Endothelial cell of umbilical vein (primary cell): ENCODE data around the gene RTL3. TPM values are rescaled to one million over a fixed set of nuclear protein-coding genes. Genes with fewer than 3 reads are reported as not detected.

Experiments used
- BruUV-seq: library from RNA; stranded (reverse); fragments of 400-500 nt; replicated peaks from 2 replicates; lab custom pipeline; 2021; lab: Mats Ljungman, UMichigan
- CTCF ChIA-PET: fragments of 300-600, 350-600 bp; sonication (Branson Sonifier 250); formaldehyde crosslinking; loops from one replicate; lab custom pipeline; 2021; ENCODE audit warnings: antibody characterized with exemption, inconsistent platforms; lab: Charles Lee
- POLR2A ChIA-PET: fragments of 300-600, 350-600 bp; sonication (Branson Sonifier 250); formaldehyde crosslinking; loops from one replicate; lab custom pipeline; 2021; ENCODE audit warnings: antibody characterized with exemption, inconsistent platforms; lab: Charles Lee
- DNase-seq: peaks from one replicate; pipeline ENCODE4 v3.0.0-alpha.2; 2011; ENCODE audit warnings: low read depth, low spot score
- FAIRE-seq: peaks from 2 replicates; lab custom pipeline; 2011; peaks lifted over from hg19 to GRCh38; lab: Jason Lieb, UNC
- H2AFZ ChIP-seq: 2 replicates; pipeline ENCODE4 v1.6.0; 2012; ENCODE audit warnings: low read depth, low read length, control low read depth, inconsistent platforms
- H3K27ac ChIP-seq: 2 replicates; pipeline ENCODE4 v1.5.1; 2011; ENCODE audit warnings: low read depth, mild to moderate bottlenecking, control low read depth, low read length, moderate library complexity; ENCODE audit not compliant: insufficient read depth
- H3K27me3 ChIP-seq, 2 experiments: 2 replicates each; pipeline versions ENCODE4 v1.6.0 to v1.6.1; 2011; ENCODE audit warnings: low read length in 2 of 2, mixed read lengths in 1 of 2; ENCODE audit not compliant: control insufficient read depth in 2 of 2, insufficient read depth in 2 of 2
- H3K36me3 ChIP-seq, 2 experiments: 2 replicates in 1 of 2; 3 replicates in 1 of 2; pipeline ENCODE4 v1.5.1; 2011; ENCODE audit warnings: low read length in 2 of 2, mild to moderate bottlenecking in 1 of 2, moderate library complexity in 1 of 2; ENCODE audit not compliant: control insufficient read depth in 2 of 2, insufficient read depth in 2 of 2; ENCODE audit errors: extremely low read depth in 1 of 2
- H3K4me1 ChIP-seq: 3 replicates; pipeline ENCODE4 v1.5.1; 2011; ENCODE audit warnings: mild to moderate bottlenecking, low read length; ENCODE audit not compliant: control insufficient read depth, insufficient read depth; ENCODE audit errors: extremely low read depth
- H3K4me2 ChIP-seq: 2 replicates; pipeline ENCODE4 v1.6.1; 2011; ENCODE audit warnings: low read length, control low read depth, mixed read lengths; ENCODE audit not compliant: insufficient read depth
- H3K4me3 ChIP-seq, 3 experiments: fragments of 200-600 bp in 1 of 3; sonication (generic), shearing (Covaris generic) in 1 of 3; replicated peaks in 1 of 3; 2 replicates each; pipeline ENCODE4 v1.5.1; 2011 to 2016; ENCODE audit warnings: control low read depth in 3 of 3, low read length in 3 of 3, mild to moderate bottlenecking in 2 of 3, inconsistent platforms in 1 of 3, low read depth in 1 of 3, moderate library complexity in 1 of 3; ENCODE audit not compliant: insufficient read depth in 1 of 3
- H3K79me2 ChIP-seq: 2 replicates; pipeline ENCODE4 v1.6.0; 2012; ENCODE audit warnings: low read length, inconsistent platforms; ENCODE audit not compliant: control insufficient read depth, insufficient read depth
- H3K9ac ChIP-seq: replicated peaks from 2 replicates; pipeline ENCODE3; 2011; ENCODE audit warnings: low read length, control low read depth; ENCODE audit not compliant: insufficient read depth; ENCODE audit errors: extremely low read depth
- H3K9me1 ChIP-seq: replicated peaks from 3 replicates; pipeline ENCODE4 v1.6.0; 2011; ENCODE audit warnings: mild to moderate bottlenecking, low read length; ENCODE audit not compliant: control insufficient read depth, insufficient read depth; ENCODE audit errors: extremely low read depth
- H3K9me3 ChIP-seq: replicated peaks from 2 replicates; pipeline ENCODE4 v1.5.1; 2012; ENCODE audit warnings: low read length, inconsistent platforms; ENCODE audit not compliant: control insufficient read depth, insufficient read depth
- H4K20me1 ChIP-seq: replicated peaks from 2 replicates; pipeline ENCODE3; 2011; ENCODE audit warnings: mild to moderate bottlenecking, low read length; ENCODE audit not compliant: control insufficient read depth, insufficient read depth; ENCODE audit errors: extremely low read depth
- EZH2 ChIP-seq: IDR thresholded peaks from 2 replicates; pipeline ENCODE4 v1.6.1; 2012; ENCODE audit warnings: borderline replicate concordance, low read depth, mild to moderate bottlenecking, moderate library complexity, low read length, inconsistent platforms; ENCODE audit not compliant: severe bottlenecking
- FOS ChIP-seq: IDR thresholded peaks from 2 replicates; pipeline ENCODE4 v1.6.1; 2011; ENCODE audit warnings: mild to moderate bottlenecking, low read length, moderate library complexity, borderline replicate concordance; ENCODE audit not compliant: insufficient read depth
- GATA2 ChIP-seq: IDR thresholded peaks from 2 replicates; pipeline ENCODE4 v1.7.0; 2011; ENCODE audit warnings: low read depth, mild to moderate bottlenecking, moderate library complexity, mixed read lengths, low read length; ENCODE audit not compliant: insufficient read length, insufficient read depth
- JUN ChIP-seq: IDR thresholded peaks from 2 replicates; pipeline ENCODE4 v1.6.1; 2011; ENCODE audit warnings: borderline replicate concordance, low read depth; ENCODE audit not compliant: insufficient read length, insufficient read depth
- MAX ChIP-seq: IDR thresholded peaks from 2 replicates; pipeline ENCODE4 v1.6.1; 2011; ENCODE audit not compliant: insufficient read depth, insufficient read length
- MYC ChIP-seq: IDR thresholded peaks from one replicate; pipeline ENCODE4 v1.6.1; 2011; ENCODE audit warnings: mild to moderate bottlenecking, low read depth, low read length
- POLR2A ChIP-seq: IDR thresholded peaks from 2 replicates; pipeline ENCODE4 v1.6.1; 2012; ENCODE audit warnings: low read depth, mild to moderate bottlenecking, control low read depth, low read length
- POLR2AphosphoS5 ChIP-seq: IDR thresholded peaks from 2 replicates; pipeline ENCODE4 v1.6.1; 2012; ENCODE audit warnings: low read depth, mild to moderate bottlenecking, control low read depth, low read length, moderate library complexity; ENCODE audit not compliant: insufficient read depth
- dilution Hi-C: fragments of 300-500 bp; cut with MboI; formaldehyde crosslinking; loops from one replicate; pipeline ENCODE4 v1.15.0; 2019; ENCODE audit warnings: low sequenced_read_pairs; ENCODE audit not compliant: extremely low pct_ligation_motif_present
- intact Hi-C: fragments of 100-400 bp; cut with micrococcal nuclease; formaldehyde crosslinking; loops from one replicate; pipeline ENCODE4 v1.10.0; 2022
- polyA plus RNA-seq, 4 experiments: library from polyadenylated mRNA; depleted of rRNA in 3 of 4; stranded (reverse) in 3 of 4; unstranded in 1 of 4; fragments of >200 nt; gene quantifications; 2 replicates each; pipeline versions ENCODE4 v1.2.1 to v1.2.3, GENCODE V29; 2011 to 2012; ENCODE audit warnings: missing spikeins in 1 of 4
- total RNA-seq: library from RNA; stranded (reverse); gene quantifications from 2 replicates; pipeline ENCODE4 v1.2.3, GENCODE V29; 2021
- TF ChIP-seq, protein P1 (sequence below), 2 donors: IDR thresholded peaks; 1 replicate in 1 of 2; 2 replicates in 1 of 2; pipeline ENCODE4 v1.5.1; 2011; ENCODE audit warnings: low read length in 2 of 2, mild to moderate bottlenecking in 2 of 2, moderate library complexity in 2 of 2, control low read depth in 1 of 2, inconsistent platforms in 1 of 2, low read depth in 1 of 2; ENCODE audit not compliant: insufficient read depth in 1 of 2; ENCODE audit errors: extremely low read depth in 1 of 2

The RTL3 gene
- total and polyA plus RNA-seq, 2 donors (not counting 3 experiments of a cell fraction or from before 2014, with no cell fraction given) = 0.04 TPM; not detected in 1

DNA sequence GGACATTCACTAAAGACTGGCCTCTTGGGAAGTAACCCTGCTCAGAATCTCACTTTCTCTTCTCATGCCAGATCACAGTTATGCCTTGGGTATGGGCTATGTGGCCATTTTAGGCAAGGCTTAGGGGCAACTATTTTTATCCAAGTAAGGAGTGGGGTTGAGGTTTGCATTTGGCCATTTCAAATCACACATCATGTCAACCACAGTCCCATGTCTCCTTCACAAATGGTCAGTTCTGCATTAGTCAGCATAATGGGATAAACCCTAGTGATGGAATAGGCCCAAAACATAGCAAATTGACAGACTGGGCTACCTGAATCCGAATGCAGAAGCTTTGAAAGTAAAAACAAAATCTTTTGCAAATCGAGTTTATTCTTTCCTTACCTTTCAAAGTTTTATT, 827 bp upstream of the RTL3 start:
- no peaks in the 10 kb centered on the region for H3K9me3 ChIP-seq
- no peaks in the 10 kb centered on the region for H3K9me1 ChIP-seq
- H3K79me2 ChIP-seq = no peaks in the 10 kb centered on the region
- no peaks in the 10 kb centered on the region for H3K27me3 ChIP-seq
- H3K4me1 ChIP-seq = no peaks in the 10 kb centered on the region
- H4K20me1 ChIP-seq = no peaks in the 10 kb centered on the region
- ChIA-PET CTCF (no interaction called here), POLR2A (no interaction called here)
- DNase-seq = no peak
- H3K27ac ChIP-seq = no peak overlapping the region
- intact Hi-C loops = no loop called here
- H3K9ac ChIP-seq = no peak overlapping the region
- no TSS peak for BruUV-seq
- no peak overlapping the region for H3K4me3 ChIP-seq
- dilution Hi-C loops = no loop called here
- no peak overlapping the region for H3K4me2 ChIP-seq
- no peak for FAIRE-seq
- H2AFZ ChIP-seq = no peak overlapping the region
- TF ChIP-seq POLR2AphosphoS5 (no peak), MAX (no peak), POLR2A (no peak), MYC (no peak), JUN (no peak), GATA2 (no peak), EZH2 (no peak), FOS (no peak)
- TF ChIP-seq, protein P1, sequence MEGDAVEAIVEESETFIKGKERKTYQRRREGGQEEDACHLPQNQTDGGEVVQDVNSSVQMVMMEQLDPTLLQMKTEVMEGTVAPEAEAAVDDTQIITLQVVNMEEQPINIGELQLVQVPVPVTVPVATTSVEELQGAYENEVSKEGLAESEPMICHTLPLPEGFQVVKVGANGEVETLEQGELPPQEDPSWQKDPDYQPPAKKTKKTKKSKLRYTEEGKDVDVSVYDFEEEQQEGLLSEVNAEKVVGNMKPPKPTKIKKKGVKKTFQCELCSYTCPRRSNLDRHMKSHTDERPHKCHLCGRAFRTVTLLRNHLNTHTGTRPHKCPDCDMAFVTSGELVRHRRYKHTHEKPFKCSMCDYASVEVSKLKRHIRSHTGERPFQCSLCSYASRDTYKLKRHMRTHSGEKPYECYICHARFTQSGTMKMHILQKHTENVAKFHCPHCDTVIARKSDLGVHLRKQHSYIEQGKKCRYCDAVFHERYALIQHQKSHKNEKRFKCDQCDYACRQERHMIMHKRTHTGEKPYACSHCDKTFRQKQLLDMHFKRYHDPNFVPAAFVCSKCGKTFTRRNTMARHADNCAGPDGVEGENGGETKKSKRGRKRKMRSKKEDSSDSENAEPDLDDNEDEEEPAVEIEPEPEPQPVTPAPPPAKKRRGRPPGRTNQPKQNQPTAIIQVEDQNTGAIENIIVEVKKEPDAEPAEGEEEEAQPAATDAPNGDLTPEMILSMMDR (IDR thresholded peaks at IDR 0.05; ENCODE audit: extremely low read depth in 1 of 2, insufficient read depth in 1 of 2, low read depth in 1 of 2, low read length in 2 of 2) = no peak
- no peaks in the 10 kb centered on the region for H3K36me3 ChIP-seq
